ENCODE results near the gene APCS. TPM values are rescaled to one million over a fixed set of nuclear protein-coding genes. Genes with fewer than 3 reads are reported as not detected.

Gene APCS
- total RNA-seq, 3 donors from 2014 or later (not counting 1 experiment from before 2014, with no cell fraction given): not detected

GRCh38 chr1:159556931-159557369 is 30.7 kb upstream of the APCS start:
- 78% methylated on average over 3 of the region's 3 CpGs for WGBS (ENCODE audit: insufficient coverage)
- intact Hi-C loops (cut with micrococcal nuclease): no loop called here
- H3K36me3 ChIP-seq (ENCODE audit: control insufficient read depth, insufficient read depth, low read length): no peaks in the 10 kb centered on the region
- no peak for TF ChIP-seq CTCF (IDR thresholded peaks at IDR 0.05)
- no peaks in the 10 kb centered on the region for H3K9me3 Mint-ChIP-seq
- no peaks in the 10 kb centered on the region for H3K4me1 Mint-ChIP-seq
- H3K9me3 ChIP-seq (ENCODE audit: control insufficient read depth, insufficient read depth, low read length): no peaks in the 10 kb centered on the region
- no peak for ATAC-seq
- no peaks in the 10 kb centered on the region for H3K27me3 ChIP-seq (ENCODE audit: control insufficient read depth, insufficient read depth, low read length)
- no peak overlapping the region for H3K27ac Mint-ChIP-seq
- no peaks in the 10 kb centered on the region for H3K36me3 Mint-ChIP-seq
- no peak overlapping the region for H3K27ac ChIP-seq (ENCODE audit: low read length)
- no peak overlapping the region for H3K4me3 Mint-ChIP-seq
- H3K4me1 ChIP-seq (ENCODE audit: control insufficient read depth, insufficient read depth, low read length): no peaks in the 10 kb centered on the region
- DNase-seq: no peak
- no peak overlapping the region for H3K4me3 ChIP-seq (ENCODE audit: low read length)
- H3K27me3 Mint-ChIP-seq (ENCODE audit: low read depth in 2 of 2): peaks cover 20 to 33% of the 10 kb centered on the region in 2 donors

GRCh38 chr1:159560599-159560998 is 27.0 kb upstream of the APCS start:
- intact Hi-C loops (cut with micrococcal nuclease): no loop called here
- Histone ChIP-seq H3K27me3 (ENCODE audit: control insufficient read depth, insufficient read depth, low read length) (no peaks in the 10 kb centered on the region), H3K4me1 (ENCODE audit: control insufficient read depth, insufficient read depth, low read length) (no peaks in the 10 kb centered on the region), H3K36me3 (ENCODE audit: control insufficient read depth, insufficient read depth, low read length) (no peaks in the 10 kb centered on the region), H3K4me3 (ENCODE audit: low read length) (no peak overlapping the region), H3K27ac (ENCODE audit: low read length) (no peak overlapping the region), H3K9me3 (ENCODE audit: control insufficient read depth, insufficient read depth, low read length) (no peaks in the 10 kb centered on the region)
- Mint-ChIP-seq H3K4me1 (no peaks in the 10 kb centered on the region), H3K27me3 (ENCODE audit: low read depth in 2 of 2) (peaks cover 11% of the 10 kb centered on the region in 2 donors), H3K27ac (no peak overlapping the region), H3K4me3 (no peak overlapping the region), H3K9me3 (no peaks in the 10 kb centered on the region), H3K36me3 (no peaks in the 10 kb centered on the region)
- ATAC-seq: no peak
- TF ChIP-seq CTCF (IDR thresholded peaks at IDR 0.05): no peak
- WGBS (ENCODE audit: insufficient coverage): 87% methylated on average over 2 of the region's 2 CpGs
- no peak for DNase-seq

GRCh38 chr1:159561497-159561896 is 26.1 kb upstream of the APCS start:
- TF ChIP-seq CTCF (IDR thresholded peaks at IDR 0.05): no peak
- ATAC-seq (no peak), DNase-seq (no peak)
- Mint-ChIP-seq H3K4me3 (no peak overlapping the region), H3K27me3 (ENCODE audit: low read depth in 2 of 2) (peaks cover 11 to 18% of the 10 kb centered on the region in 2 donors), H3K4me1 (no peaks in the 10 kb centered on the region), H3K27ac (no peak overlapping the region), H3K36me3 (no peaks in the 10 kb centered on the region), H3K9me3 (no peaks in the 10 kb centered on the region)
- Histone ChIP-seq H3K4me3 (ENCODE audit: low read length) (no peak overlapping the region), H3K9me3 (ENCODE audit: control insufficient read depth, insufficient read depth, low read length) (no peaks in the 10 kb centered on the region), H3K27ac (ENCODE audit: low read length) (no peak overlapping the region), H3K36me3 (ENCODE audit: control insufficient read depth, insufficient read depth, low read length) (no peaks in the 10 kb centered on the region), H3K4me1 (ENCODE audit: control insufficient read depth, insufficient read depth, low read length) (no peaks in the 10 kb centered on the region), H3K27me3 (ENCODE audit: control insufficient read depth, insufficient read depth, low read length) (no peaks in the 10 kb centered on the region)
- intact Hi-C loops (cut with micrococcal nuclease): no loop called here

GRCh38 chr1:159562680-159563079 is 24.9 kb upstream of the APCS start:
- H3K4me3 Mint-ChIP-seq: no peak overlapping the region
- intact Hi-C loops (cut with micrococcal nuclease): no loop called here
- Histone ChIP-seq H3K4me3 (ENCODE audit: low read length) (no peak overlapping the region), H3K27ac (ENCODE audit: low read length) (no peak overlapping the region), H3K9me3 (ENCODE audit: control insufficient read depth, insufficient read depth, low read length) (no peaks in the 10 kb centered on the region), H3K36me3 (ENCODE audit: control insufficient read depth, insufficient read depth, low read length) (no peaks in the 10 kb centered on the region), H3K27me3 (ENCODE audit: control insufficient read depth, insufficient read depth, low read length) (no peaks in the 10 kb centered on the region), H3K4me1 (ENCODE audit: control insufficient read depth, insufficient read depth, low read length) (no peaks in the 10 kb centered on the region)
- H3K27ac Mint-ChIP-seq: no peak overlapping the region
- WGBS (ENCODE audit: insufficient coverage): 56% methylated on average over 1 of the region's 1 CpG
- H3K4me1 Mint-ChIP-seq: no peaks in the 10 kb centered on the region
- peaks cover 8 to 21% of the 10 kb centered on the region in 2 donors for H3K27me3 Mint-ChIP-seq (ENCODE audit: low read depth in 2 of 2)
- no peak for DNase-seq
- no peak for ATAC-seq
- TF ChIP-seq CTCF (IDR thresholded peaks at IDR 0.05): no peak
- no peaks in the 10 kb centered on the region for H3K36me3 Mint-ChIP-seq
- no peaks in the 10 kb centered on the region for H3K9me3 Mint-ChIP-seq
